ENCODE results near the gene THOC5. TPM values are rescaled to one million over a fixed set of nuclear protein-coding genes. Genes with fewer than 3 reads are reported as not detected.

Gene THOC5
- total RNA-seq, 6 experiments from 2014 or later: 11.9 to 17.4 (median 14.1) TPM

- ATAC-seq (peak in 1 of 4 donors; percentile 14), DNase-seq (no peak)
- no peaks in the 10 kb centered on the region for H3K9me3 ChIP-seq
- TF ChIP-seq, protein P1, sequence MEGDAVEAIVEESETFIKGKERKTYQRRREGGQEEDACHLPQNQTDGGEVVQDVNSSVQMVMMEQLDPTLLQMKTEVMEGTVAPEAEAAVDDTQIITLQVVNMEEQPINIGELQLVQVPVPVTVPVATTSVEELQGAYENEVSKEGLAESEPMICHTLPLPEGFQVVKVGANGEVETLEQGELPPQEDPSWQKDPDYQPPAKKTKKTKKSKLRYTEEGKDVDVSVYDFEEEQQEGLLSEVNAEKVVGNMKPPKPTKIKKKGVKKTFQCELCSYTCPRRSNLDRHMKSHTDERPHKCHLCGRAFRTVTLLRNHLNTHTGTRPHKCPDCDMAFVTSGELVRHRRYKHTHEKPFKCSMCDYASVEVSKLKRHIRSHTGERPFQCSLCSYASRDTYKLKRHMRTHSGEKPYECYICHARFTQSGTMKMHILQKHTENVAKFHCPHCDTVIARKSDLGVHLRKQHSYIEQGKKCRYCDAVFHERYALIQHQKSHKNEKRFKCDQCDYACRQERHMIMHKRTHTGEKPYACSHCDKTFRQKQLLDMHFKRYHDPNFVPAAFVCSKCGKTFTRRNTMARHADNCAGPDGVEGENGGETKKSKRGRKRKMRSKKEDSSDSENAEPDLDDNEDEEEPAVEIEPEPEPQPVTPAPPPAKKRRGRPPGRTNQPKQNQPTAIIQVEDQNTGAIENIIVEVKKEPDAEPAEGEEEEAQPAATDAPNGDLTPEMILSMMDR (IDR thresholded peaks at IDR 0.05): no peak
- no peak for TF ChIP-seq POLR2A (IDR thresholded peaks at IDR 0.05)
- H3K36me3 ChIP-seq: no peaks in the 10 kb centered on the region
- peaks cover 4 to 17% of the 10 kb centered on the region in 2 donors for H3K27me3 ChIP-seq
- peak overlapping the region in 1 of 3 donors; percentile 19 for H3K4me3 ChIP-seq
- H3K4me1 ChIP-seq: peaks cover 0 to 15% (median 0%) of the 10 kb centered on the region in 4 donors
- intact Hi-C loops (cut with DNase I): no loop called here
- no peak overlapping the region for H3K27ac ChIP-seq
- 18% methylated on average over 14 of the region's 15 CpGs for WGBS (ENCODE audit: insufficient coverage, low coverage, low lambda C conversion rate, missing lambda C conversion rate)
Measured at GRCh38 chr22:29481265-29482000, 72.1 kb downstream of the THOC5 start.

DNA sequence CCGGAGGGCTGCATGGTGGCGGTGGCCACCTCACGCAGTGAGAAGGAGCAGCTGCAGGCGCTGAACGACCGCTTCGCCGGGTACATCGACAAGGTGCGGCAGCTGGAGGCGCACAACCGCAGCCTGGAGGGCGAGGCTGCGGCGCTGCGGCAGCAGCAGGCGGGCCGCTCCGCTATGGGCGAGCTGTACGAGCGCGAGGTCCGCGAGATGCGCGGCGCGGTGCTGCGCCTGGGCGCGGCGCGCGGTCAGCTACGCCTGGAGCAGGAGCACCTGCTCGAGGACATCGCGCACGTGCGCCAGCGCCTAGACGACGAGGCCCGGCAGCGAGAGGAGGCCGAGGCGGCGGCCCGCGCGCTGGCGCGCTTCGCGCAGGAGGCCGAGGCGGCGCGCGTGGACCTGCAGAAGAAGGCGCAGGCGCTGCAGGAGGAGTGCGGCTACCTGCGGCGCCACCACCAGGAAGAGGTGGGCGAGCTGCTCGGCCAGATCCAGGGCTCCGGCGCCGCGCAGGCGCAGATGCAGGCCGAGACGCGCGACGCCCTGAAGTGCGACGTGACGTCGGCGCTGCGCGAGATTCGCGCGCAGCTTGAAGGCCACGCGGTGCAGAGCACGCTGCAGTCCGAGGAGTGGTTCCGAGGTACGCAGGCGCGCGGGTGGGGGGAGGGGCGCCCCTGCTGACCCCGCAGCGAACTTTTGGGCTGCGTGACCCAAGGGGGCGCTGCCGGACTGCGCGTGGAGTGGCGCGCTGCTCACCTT is 72.9 kb downstream of the THOC5 start:
- Histone ChIP-seq H3K4me1 (peaks cover 0 to 15% (median 0%) of the 10 kb centered on the region in 4 donors), H3K4me3 (peak overlapping the region in 1 of 3 donors; percentile 19), H3K9me3 (no peaks in the 10 kb centered on the region), H3K27ac (no peak overlapping the region), H3K36me3 (no peaks in the 10 kb centered on the region), H3K27me3 (peaks cover 4 to 17% of the 10 kb centered on the region in 2 donors)
- ATAC-seq (peak; percentile 14 to 71 (median 58)), DNase-seq (peak in 1 of 3 donors; percentile 34)
- intact Hi-C loops (cut with DNase I): no loop called here
- TF ChIP-seq, protein P1 (IDR thresholded peaks at IDR 0.05): peak in 1 of 4 donors; percentile 17
- TF ChIP-seq POLR2A (IDR thresholded peaks at IDR 0.05): no peak
- no CpG with 5 or more reads among the region's 107 CpGs for WGBS (ENCODE audit: insufficient coverage, low coverage, low lambda C conversion rate, missing lambda C conversion rate)

- H3K27me3 ChIP-seq: peaks cover 4 to 17% of the 10 kb centered on the region in 2 donors
- no peak overlapping the region for H3K27ac ChIP-seq
- peak overlapping the region in 1 of 3 donors; percentile 19 for H3K4me3 ChIP-seq
- ATAC-seq: no peak
- intact Hi-C loops (cut with DNase I): no loop called here
- no peak for DNase-seq
- H3K4me1 ChIP-seq: peaks cover 0 to 15% (median 0%) of the 10 kb centered on the region in 4 donors
- H3K9me3 ChIP-seq: no peaks in the 10 kb centered on the region
- TF ChIP-seq POLR2A (IDR thresholded peaks at IDR 0.05): no peak
- TF ChIP-seq, protein P1 (IDR thresholded peaks at IDR 0.05): no peak
- no CpG with 5 or more reads among the region's 39 CpGs for WGBS (ENCODE audit: insufficient coverage, low coverage, low lambda C conversion rate, missing lambda C conversion rate)
- H3K36me3 ChIP-seq: no peaks in the 10 kb centered on the region
Measured at GRCh38 chr22:29480262-29480511, 73.4 kb downstream of the THOC5 start.

- Histone ChIP-seq H3K4me3 (peak within 1 kb of the TSS in 1 of 3 donors; percentile 19), H3K36me3 (no peaks in the 10 kb centered on the region), H3K27ac (no peak within 1 kb of the TSS), H3K9me3 (no peaks in the 10 kb centered on the region), H3K4me1 (peaks cover 0 to 15% (median 0%) of the 10 kb centered on the region in 4 donors), H3K27me3 (peaks cover 4 to 17% of the 10 kb centered on the region in 2 donors)
- no peak for TF ChIP-seq POLR2A (IDR thresholded peaks at IDR 0.05)
- TF ChIP-seq, protein P1 (IDR thresholded peaks at IDR 0.05): no peak
- 10% methylated on average over 30 of the region's 48 CpGs for WGBS (ENCODE audit: insufficient coverage, low coverage, low lambda C conversion rate, missing lambda C conversion rate)
- ATAC-seq: no peak
- intact Hi-C loops (cut with DNase I): no loop called here
- DNase-seq: no peak
Measured at GRCh38 chr22:29479417-29480261, 73.9 kb downstream of the THOC5 start, which contains the start of gene NEFH. Gene NEFH, plus strand, starts transcription at chr22:29480218. Its CDS starts 45 bp downstream, at chr22:29480263.
